Eye (tissue), 1 donor: Measurements from ENCODE around the gene TOPBP1.
"Not testable (repeated sequence)": the region's sequence is repeated elsewhere in the genome, so short reads cannot be mapped to it uniquely, and the experiment has no call there.

Source experiments
- DNase-seq: peaks from one replicate; pipeline ENCODE4 v3.0.0-alpha.2; 2015

Gene TOPBP1

DNA sequence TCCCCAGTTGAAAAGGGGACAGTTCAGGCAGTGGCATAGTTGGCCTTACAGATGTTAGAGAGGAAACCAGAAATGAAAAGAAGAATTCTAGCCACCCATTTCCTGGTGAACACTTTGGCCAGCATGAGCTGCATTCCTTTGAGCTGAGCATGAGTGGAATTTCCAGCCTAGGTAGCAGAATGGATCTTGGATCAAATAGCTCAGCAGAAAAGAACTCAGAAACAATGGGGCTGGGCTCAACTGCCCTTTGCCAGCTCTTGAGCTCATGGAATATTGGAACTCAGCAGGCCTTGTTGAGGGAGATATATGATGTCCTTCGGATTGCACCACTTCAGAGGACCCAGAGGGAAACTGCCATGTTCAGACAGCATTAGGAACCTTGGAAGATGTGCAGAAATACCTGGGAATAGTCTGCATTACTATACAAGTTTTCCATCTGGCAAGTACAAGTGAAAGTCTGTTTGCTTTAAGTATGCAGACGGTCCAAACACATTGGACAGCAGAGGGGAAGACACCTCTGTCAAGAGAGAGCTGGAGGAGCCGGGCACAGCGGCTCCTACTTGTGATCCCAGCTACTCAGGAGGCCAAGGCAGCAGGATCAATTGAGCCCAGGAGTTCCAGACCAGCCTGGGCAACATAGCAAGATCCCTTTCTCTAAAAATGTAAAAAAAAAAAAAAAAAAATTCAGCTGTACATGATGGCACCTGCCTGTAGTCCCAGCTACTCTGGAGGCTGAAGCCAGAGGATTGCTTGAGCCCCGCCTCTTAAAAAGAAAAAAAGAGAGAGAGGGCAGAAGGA is 91.4 kb downstream of the TOPBP1 start:
- DNase-seq, result no peak

DNA sequence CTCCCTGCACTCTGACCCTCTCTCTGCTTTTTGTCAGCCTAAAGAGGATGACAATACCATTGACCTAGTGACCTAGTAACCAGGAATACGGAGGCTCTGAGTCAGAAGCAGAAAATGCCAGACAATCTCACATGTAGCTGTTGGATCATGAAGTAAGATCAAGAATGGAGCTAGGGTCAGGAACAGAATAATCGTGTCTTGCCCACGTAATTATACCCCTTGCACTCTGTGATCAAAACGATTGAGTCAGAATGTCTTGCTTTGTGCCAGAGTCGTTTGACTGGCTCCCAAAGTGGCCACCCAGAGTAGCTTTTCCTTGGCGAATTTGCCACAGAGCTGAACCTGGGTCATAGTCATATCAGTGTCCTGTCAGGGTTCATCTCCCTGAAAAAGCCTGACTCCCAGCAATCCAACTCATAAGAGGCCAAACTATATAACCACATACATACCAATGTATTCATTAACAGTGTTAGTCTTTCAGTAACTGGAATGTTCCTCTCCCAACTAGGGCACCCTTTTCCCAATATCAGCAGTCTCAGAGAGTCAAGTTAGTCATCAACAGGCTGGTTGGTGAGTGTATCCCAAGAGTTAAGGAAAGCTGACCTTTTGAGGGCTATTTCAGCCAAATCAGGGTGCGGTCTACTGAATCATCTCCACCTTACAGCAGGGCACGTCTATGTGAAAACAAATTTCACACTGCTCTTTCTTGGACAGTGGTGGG is 93.3 kb downstream of the TOPBP1 start:
- no peak for DNase-seq

- DNase-seq, result no peak
Measured at GRCh38 chr3:133563816-133564215, 97.9 kb downstream of the TOPBP1 start.

GRCh38 chr3:133563186-133563591 is 98.6 kb downstream of the TOPBP1 start:
- DNase-seq, result no peak

DNA sequence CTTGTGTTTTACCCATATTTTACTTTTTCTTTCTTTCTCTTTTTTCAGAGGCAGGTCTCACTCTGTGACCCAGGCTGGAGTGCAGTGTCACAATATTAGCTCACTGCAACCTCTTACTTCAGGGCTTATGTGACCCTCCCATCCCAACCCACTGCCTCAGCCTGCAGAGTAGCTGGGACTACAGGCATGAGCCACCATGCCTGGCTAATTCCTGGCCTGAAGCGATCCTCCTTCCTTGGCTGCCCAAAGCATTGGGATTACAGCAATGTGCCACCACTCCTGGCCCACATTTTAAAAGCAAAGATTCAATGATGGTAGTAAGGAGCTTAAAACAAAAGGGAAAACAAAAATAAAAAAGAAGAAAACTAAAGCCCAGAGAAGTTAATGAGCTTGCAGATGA is 99.4 kb downstream of the TOPBP1 start:
- no peak for DNase-seq

- no peak for DNase-seq
Measured at GRCh38 chr3:133561679-133562078, 100.1 kb downstream of the TOPBP1 start.

GRCh38 chr3:133551589-133551988 is 110.2 kb downstream of the TOPBP1 start:
- DNase-seq, result not testable (repeated sequence)
